NCI-H526 (cell line): Measurements from ENCODE around the gene SEBOX.

Experiments
- DNase-seq, 2 experiments: peaks; one replicate each; lab custom pipeline; 2025; lab: John Stamatoyannopoulos, UW

Gene SEBOX

GRCh38 chr17:28368915-28369683, 4.1 kb upstream of the SEBOX start:
- DNase-seq = no peak

DNA sequence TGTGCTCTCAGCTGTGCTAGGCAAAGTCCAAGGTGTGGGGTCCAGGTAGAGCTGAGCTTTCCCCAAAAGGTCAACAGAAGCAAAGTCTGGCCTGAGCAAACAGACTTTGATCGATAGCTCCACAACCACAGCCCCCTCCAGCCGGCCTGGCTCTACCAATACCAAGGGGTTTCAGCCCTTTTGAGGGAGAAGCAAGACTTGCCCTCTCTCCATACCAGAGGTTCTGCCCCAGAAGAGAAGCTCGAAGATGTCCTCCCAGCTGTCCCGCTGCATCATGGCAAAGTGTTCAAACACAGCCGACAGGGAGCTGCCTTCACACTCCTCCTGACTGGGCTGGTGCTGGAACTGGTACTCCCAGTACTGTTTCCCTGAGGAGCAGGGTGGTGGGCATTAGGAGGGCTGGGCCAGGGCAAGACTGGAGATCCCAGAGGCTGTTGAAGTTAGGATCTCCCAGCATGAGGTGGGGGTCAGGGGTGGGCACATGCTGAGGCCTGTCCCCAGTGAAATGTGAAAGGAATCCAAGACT, 3.4 kb upstream of the SEBOX start:
- DNase-seq = no peak

- no peak for DNase-seq
Measured at GRCh38 chr17:28367641-28368305, 2.8 kb upstream of the SEBOX start.

DNA sequence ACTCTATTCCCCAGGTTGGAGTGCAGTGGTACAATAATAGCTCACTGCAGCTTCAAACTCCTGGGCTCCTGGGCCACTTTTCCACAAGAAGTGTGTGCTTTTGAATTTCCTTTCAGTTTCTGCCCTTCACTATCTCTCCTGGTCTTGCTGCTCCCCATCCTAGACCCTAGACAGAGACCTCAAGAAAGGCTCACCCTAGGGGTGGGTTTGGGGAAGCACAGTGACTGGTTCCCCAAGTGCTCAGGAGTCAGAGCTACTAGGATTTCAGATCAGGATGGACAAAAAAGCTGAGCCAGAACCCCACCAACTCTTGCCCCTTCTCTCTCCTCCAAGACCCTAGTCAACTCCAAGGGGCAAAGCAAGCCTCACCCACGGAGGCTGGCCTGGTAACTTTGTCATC, 1.6 kb upstream of the SEBOX start:
- no peak for DNase-seq

DNA sequence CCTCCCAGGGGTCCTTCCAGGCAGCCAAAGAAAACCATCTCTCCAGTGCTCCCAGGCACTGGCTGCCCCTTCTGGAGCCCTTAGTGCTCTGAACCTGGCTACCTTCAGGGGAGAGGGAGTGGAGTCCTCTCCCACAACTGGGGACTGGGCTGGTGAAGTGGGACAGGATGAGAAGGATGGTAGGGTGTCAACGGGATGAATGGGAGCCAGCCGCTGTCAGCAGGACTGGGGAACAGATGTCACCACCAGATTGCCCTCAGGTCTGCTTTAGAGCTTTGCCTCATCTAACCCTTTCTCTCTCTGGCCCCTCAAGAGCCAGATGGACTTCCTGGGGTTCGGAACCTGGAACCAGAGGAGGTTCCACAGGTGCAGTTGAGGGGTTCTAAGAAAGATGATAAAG, 488 bp upstream of the SEBOX start:
- no peak for DNase-seq

GRCh38 chr17:28363776-28364650, 986 bp downstream of the SEBOX start:
- DNase-seq = no peak

- no peak for DNase-seq
Measured at GRCh38 chr17:28363186-28363585, 1.8 kb downstream of the SEBOX start.

DNA sequence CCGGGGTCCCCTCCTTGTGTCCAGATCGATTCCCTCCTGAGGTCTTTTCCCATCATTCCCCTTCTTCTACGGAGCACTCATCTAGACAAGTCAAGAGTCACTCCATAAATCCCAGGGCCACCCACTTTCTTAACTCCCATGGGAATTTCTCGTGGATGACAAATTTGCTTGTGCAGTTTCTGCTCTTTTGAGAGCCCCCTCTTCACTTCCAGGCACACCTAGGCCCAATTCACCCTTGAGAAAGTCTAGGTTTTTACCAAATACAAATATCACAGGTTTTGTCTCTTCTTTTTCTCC, 7.2 kb downstream of the SEBOX start:
- DNase-seq = peak in 1 of 2 experiments; percentile 35

DNA sequence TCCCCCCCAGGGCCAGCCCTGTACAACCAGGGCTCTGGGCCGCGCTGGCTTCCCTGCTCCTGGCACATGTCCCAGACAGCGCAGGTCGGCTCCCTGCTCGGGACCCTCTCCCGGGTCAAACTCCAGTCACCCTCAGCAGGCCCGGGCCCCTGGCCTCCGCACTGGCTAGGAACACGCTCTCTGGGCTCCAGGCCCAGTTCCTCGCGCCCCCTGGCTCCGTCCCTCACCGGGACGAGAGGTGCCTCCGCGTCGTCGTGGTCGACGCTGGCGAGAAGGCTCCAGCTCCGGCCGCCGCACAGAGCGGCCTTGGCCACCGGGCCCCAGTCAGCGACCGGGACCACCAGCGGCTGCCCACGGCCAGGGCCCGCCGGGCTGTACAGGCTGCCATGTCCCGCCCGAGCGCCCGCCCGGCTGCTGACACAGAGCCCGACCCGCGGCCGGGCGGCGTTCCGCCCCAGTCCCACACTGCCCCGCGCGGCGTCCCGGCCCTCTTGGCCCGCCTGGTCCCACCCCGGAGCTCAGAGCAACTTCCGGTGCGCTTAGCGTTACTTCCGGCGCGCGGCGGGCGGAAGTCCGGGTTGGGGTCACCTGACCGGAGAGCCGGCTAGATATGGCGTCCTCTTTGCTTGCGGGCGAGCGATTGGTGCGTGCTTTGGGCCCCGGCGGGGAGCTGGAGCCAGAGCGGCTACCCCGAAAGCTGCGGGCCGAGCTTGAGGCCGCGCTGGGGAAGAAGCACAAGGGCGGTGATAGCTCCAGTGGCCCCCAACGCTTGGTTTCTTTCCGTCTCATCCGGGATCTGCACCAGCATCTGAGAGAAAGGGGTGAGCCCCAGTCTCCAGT, 7.7 kb downstream of the SEBOX start, which contains the start of gene POLDIP2:
Gene POLDIP2 (minus strand): TSS at position 467 of the 840 bp plus-strand sequence. CDS start 79 bp downstream, at position 388.
- DNase-seq = peak; percentile 87 to 99

GRCh38 chr17:28350271-28350670, 14.7 kb downstream of the SEBOX start:
- no peak for DNase-seq

GRCh38 chr17:28348979-28349378, 16.0 kb downstream of the SEBOX start:
- no peak for DNase-seq

GRCh38 chr17:28347261-28347891, 17.6 kb downstream of the SEBOX start:
- no peak for DNase-seq

- DNase-seq = no peak
Measured at GRCh38 chr17:28346746-28347246, 18.2 kb downstream of the SEBOX start.

DNA sequence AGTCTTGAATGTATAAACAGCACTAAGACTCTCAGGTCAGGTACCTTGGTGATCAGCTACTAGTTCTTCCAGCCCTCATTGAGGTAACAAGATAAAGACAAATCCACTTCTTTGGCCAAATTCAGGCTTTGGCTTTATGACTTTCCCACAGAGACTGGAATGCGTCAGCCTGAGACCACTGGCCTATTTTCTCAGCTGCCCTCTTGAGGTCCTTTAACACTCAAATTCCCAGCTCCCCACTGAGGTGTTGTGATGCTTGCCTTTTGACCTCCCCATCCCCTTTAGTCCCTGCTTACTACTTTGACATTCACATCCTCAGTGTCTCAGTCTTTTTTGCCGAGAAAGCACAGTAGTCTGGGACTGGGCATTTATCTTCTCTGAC, 18.8 kb downstream of the SEBOX start:
- DNase-seq = no peak

- no peak for DNase-seq
Measured at GRCh38 chr17:28345419-28346198, 19.4 kb downstream of the SEBOX start.

DNA sequence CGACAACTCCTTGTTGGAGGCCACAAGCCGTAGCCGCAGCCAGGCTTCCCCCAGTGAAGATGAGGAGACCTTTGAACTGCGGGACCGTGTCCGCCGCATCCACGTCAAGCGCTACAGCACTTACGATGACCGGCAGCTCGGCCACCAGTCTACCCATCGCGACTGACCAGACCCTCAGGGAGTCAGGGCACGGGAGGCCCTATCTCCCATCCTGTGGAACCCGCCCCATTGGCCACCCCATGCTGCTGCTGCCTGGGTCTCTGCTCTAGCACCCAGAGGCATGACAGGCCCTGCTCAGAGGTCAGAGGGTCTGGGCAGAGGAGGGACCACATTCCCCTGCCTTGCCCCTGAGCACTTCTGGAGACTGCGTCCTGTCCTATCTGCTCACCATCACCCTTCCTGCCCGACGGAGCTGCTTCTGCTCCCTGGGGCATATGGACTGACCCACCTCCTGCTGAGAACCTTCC, 20.5 kb downstream of the SEBOX start:
- DNase-seq = no peak

DNA sequence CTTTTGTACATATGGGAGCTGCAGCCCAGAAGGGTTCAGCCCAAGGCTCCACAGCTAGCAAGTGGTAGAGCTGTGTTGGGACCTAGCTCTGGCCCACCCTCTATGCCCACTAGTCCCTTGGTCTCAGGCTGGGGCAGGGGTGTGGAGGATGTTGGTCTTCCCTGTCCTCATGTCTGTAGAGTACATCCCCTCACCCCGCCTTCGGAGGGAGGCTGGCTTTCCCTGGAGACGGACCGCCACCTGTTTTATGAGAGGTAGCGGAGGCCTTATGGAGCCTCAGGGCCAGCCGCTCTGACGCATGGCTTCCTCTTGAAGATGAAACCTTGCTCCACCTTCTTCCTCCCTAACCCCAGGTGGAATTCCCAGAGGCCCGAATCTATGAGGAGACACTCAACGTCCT, 21.0 kb downstream of the SEBOX start:
- DNase-seq = no peak

DNA sequence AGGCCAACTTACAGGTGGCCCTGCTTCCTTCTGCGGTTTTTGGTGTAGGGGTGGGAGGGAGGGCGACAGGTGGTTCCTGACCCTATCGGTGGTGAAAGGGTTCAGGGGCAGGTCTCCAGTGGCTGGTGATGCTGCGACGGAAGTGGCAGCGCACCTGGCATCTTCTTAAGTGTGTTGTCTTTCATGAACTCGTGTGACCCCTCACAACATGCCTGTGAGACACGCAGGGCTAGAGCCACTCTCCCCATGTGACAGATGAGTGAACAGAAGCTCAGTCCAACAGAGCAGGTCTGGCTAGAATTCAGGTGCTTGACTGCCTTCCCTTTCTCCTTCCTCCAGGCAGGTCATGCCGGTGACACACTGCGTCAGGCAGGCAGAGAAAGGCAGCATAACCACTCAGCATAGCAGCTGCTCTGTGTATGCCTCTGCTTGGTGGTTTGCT, 21.5 kb downstream of the SEBOX start:
- no peak for DNase-seq

- no peak for DNase-seq
Measured at GRCh38 chr17:28342313-28342712, 22.7 kb downstream of the SEBOX start.

DNA sequence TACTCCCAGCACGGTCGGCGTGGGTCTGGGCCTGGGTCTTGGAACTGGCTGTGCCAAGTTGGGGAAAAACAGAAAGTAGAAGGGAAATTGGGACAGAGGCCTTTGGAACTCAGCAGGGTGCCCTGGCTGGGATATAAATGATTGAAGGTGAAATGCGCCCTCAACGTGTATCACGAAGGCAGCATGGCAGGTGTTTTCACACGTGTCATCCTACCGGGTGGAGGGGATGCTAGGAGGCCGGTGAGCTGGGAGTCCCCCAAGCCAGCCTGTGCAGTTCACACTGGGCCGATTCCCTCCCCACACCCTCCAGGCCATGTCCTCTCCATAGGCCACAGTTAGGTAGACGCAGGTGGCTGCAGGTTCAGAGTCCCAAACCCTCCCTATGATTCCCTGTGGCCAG, 23.5 kb downstream of the SEBOX start:
- no peak for DNase-seq
